H1 (cell line): ENCODE measurements around the gene RHBDD1. TPM values are rescaled to one million over a fixed set of nuclear protein-coding genes. Genes with fewer than 3 reads are reported as not detected.

Source experiments
- GABPA ChIP-seq: IDR thresholded peaks from 2 replicates; pipeline ENCODE4 v1.6.1; 2011; ENCODE audit warnings: mild to moderate bottlenecking, low read length, moderate library complexity, borderline replicate concordance; ENCODE audit not compliant: insufficient read depth
- RNF2 ChIP-seq: fragments of 200-900, 300-1000 bp; sonication (generic); IDR thresholded peaks from 2 replicates; pipeline ENCODE4 v1.7.1; 2016; ENCODE audit warnings: borderline replicate concordance, low read depth, mild to moderate bottlenecking, antibody characterized with exemption, low read length; ENCODE audit not compliant: poor library complexity, severe bottlenecking; ENCODE audit errors: missing control alignments
- SAP30 ChIP-seq: fragments of 300-600 bp; sonication (generic); IDR thresholded peaks from 2 replicates; pipeline ENCODE4 v1.7.1; 2012; ENCODE audit warnings: low read length, moderate library complexity, mild to moderate bottlenecking, inconsistent platforms; ENCODE audit not compliant: insufficient read depth, insufficient replicate concordance
- SP2 ChIP-seq: IDR thresholded peaks from 2 replicates; pipeline ENCODE4 v1.6.1; 2012; ENCODE audit warnings: mild to moderate bottlenecking, low read length, inconsistent platforms
- polyA plus RNA-seq, 7 experiments: library from polyadenylated mRNA; depleted of rRNA in 3 of 7; stranded (reverse) in 5 of 7; unstranded in 2 of 7; fragments of >200 nt in 5 of 7; fragments of 200-250 nt in 2 of 7; gene quantifications; 1 replicate in 5 of 7; 2 replicates in 1 of 7; 4 replicates in 1 of 7; pipeline versions ENCODE4 v1.2.1 to v1.2.3, GENCODE V29; 2011 to 2013; ENCODE audit warnings: missing spikeins in 2 of 7, mixed read lengths in 2 of 7
- total RNA-seq: library from RNA; stranded (reverse); fragmentation: NEBNext Ultra II Directional; extraction: Animal tissue kit (Norgen Biotek cat#: 25700); gene quantifications from 2 replicates; pipeline ENCODE4 v1.2.1, GENCODE V29; 2021

The RHBDD1 gene
- total and polyA plus RNA-seq, 2 of the 8 experiments (the other 6 are each of a cell fraction or from before 2014, with no cell fraction given): 10.5 to 23.1 TPM

GRCh38 chr2:226837787-226838603, 2.1 kb downstream of the RHBDD1 start (continued):
- TF ChIP-seq RNF2 (no peak), GABPA (no peak), SAP30 (no peak), SP2 (no peak)
